T-helper 1 cell (primary cell): ENCODE data around the gene CTSE.
"Not testable (repeated sequence)": the region's sequence is repeated elsewhere in the genome, so short reads cannot be mapped to it uniquely, and the experiment has no call there.

Experiments
- DNase-seq, 5 donors: peaks; one replicate each; pipeline ENCODE4 v3.0.0-alpha.2; 2012 to 2020
- total RNA-seq, 4 donors: gene quantifications; one replicate each; lab custom pipeline; 2026; lab: John Stamatoyannopoulos, UW

Gene CTSE
- 0 reads per million in 4 donors for total RNA-seq

DNA sequence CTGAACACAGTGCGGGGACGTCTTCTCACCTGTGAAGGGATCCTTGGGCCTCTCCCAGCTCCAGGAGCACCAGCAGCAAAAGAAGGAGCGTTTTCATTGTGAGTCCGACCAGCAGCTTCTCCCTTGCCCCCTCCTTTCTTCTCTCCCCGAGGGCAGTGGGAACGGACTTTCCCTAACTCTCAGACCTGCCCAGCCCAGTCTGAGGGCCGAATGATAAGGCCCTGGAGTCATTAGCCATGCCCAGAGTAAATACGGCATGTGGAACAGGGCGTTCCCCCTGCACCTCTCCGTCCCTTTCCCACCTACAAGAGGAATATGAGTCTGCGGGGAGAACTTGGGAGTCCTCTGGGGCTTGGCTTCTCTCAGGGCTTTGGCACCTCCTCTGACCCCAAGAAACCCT, at the start of gene CTSE:
Gene CTSE (minus strand): TSS at position 201 of the 400 bp plus-strand sequence. CDS start 104 bp downstream, at position 97.
- no peak for DNase-seq

DNA sequence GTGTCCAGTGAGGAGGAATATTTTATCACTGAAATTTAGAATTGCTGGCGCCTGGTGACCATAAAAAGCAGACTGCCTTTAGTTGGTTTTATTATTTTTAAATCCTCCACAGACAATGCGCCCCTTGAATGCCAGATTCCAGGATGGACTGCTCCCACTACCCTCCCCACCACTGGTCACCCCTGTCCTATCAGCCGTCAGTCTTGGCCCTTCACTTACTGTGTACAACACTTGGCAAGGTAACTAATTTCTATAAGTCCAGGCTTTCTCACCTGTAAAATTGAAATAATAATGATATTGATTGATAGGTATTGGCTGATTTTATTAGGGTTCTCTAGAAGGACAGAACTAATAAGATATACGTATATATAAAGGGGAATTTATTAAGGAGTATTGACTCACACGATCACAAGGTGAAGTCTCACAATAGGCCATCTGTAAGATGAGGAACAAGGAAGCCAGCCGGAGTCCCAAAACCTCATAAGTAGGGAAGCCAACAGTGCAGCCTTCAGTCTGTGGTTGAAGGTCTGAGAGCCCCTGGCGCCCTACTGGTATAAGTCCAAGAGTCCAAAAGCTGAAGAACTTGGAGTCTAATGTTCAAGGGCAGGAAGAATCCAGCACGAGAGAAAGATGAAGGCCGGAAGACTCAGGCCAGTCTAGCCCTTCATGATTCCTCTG, 47.1 kb upstream of the CTSE start:
- DNase-seq, result no peak

- DNase-seq, result no peak
Measured at GRCh38 chr1:206068314-206068713, 44.6 kb upstream of the CTSE start.

- DNase-seq, result no peak
Measured at GRCh38 chr1:206067486-206068227, 44.0 kb upstream of the CTSE start.

DNA sequence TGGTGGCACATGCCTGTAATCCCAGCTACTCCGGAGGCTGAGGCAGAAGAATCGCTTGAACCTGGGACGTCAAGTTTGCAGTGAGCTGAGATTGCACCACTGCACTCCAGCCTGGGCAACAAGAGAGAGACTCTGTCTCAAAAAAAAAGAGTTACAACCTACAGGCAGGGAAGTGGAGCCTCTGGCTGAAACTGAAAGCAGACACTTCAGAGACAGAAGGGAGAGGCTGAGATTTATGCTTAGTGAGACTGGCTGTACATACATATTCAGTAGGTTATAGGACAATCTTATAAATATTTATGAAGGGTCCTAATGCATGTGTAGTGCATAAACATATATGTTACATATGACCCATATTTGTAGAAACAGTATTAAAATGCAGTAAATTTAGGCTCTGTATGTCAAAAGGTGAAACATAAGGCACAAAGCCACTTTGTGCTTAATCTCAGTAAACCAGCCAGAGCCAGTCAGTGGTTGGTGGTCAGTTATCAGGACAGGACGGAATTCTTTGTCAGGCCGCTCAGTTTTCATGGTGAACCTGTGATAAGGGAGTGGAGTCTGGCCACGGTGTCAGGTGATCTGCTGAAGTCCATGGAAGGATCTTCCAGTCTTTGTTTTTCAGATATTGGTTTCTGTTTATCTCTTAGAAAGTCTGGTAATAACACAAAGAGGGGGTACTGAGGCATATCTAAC, 42.9 kb upstream of the CTSE start:
- peak in 1 of 5 donors; percentile 52 for DNase-seq

DNA sequence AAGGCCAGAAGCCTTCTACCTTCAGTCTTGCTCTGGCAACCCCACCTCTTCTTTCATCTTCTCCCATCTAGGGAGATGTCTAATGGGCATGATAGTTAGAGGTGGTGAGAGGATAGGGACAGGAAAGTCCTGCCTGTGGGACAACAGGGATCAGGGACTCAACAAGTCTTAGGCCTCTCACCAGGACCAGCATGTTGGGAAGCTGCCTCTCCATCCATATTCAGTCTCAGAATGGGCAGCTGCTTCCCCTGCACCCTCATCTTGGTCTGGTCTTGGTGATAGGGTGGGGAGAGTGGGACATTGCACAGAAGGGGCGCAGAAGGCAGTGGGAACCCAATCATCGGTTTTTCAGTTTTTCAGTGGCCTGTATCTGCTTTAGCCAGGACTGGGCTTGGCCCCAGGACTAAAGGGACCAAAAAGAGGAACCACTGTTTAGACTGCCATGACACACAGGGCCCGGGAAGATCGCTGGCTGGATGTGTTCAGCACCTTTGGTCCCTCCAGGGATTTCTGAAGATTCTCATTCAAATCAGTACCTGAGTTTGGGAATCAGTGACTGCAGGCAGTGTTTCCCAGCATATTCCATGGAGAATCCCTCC, 42.0 kb upstream of the CTSE start:
- DNase-seq, result no peak

DNA sequence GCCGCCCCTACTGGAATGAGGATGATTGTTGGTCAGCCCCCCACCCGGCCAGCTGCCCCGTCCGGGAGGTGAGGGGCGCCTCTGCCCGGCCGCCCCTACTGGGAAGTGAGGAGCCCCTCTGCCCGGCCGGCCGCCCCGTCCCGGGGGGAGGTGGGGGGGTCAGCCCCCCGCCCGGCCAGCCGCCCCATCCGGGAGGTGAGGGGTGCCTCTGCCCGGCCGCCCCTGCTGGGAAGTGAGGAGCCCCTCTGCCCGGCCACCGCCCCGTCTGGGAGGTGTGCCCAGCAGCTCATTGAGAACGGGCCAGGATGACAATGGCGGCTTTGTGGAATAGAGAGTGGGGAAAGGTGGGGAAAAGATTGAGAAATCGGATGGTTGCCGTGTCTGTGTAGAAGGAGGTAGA, 40.8 kb upstream of the CTSE start:
- not testable (repeated sequence) for DNase-seq

- not testable (repeated sequence) for DNase-seq
Measured at GRCh38 chr1:206064001-206064400, 40.3 kb upstream of the CTSE start.

DNA sequence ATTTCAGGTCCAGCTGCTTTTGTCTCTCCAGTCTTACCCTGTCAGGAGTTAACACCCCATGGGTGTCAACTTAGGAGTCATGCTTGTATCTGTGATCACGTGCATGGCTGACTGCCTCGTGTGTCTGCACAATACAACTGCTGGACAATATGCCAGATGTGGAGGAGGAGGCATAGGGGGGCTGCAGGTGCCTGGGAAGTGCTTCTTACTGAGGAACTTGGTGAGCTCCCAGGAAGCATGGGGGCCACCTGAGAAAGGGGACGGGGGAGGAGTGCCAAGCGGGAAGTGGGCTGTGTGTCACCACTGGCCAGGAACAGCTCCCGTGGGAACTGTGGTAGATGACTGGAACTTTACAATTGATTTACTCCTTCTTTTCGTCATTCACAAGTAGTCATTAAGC, 38.8 kb upstream of the CTSE start:
- DNase-seq, result no peak

DNA sequence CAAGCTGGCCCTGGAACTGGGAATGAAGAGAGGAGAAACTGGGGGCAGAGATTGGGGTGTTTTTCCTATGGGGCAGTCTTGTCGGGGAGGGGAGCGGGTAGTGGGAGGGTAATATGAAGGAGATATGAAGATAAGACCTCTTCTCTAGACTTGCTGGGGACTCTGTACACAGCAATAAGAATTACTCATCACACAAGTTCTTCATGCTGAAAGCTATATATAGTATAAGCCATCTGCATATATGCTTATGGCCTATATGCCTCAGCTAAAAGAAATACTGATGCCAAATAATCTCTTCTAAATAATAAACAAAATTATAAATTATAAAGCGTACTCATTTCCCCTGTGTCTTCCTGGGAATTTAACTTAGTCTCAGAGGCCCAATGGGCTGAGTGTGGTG, 37.1 kb upstream of the CTSE start:
- DNase-seq, result no peak

DNA sequence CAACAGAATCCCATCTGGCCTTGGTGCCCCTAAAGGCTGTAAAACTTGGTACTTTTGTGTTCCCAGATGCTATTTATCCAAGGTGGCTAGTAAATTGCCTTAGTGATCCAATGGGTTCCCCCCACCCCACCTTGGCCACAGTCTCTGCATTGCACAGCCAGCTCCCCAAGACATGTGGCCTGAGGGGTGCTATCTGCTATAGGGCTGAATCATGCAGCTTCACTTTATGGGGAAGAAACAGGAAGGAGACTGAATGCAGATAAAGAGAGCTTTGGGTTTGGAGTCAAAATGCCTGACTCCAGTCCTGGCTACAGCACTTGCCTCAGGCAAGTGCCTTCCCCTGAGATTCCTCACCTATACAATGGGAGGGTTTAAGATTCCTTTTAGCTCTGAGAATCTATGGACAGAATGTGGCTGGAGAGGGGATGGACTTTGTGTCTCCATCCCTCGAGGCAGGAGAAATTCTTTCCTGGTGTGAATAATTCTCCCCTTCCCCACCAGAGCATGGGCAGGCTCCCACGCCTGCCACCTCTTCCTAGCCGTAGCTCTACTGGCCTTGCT, 35.7 kb upstream of the CTSE start:
- DNase-seq, result no peak

DNA sequence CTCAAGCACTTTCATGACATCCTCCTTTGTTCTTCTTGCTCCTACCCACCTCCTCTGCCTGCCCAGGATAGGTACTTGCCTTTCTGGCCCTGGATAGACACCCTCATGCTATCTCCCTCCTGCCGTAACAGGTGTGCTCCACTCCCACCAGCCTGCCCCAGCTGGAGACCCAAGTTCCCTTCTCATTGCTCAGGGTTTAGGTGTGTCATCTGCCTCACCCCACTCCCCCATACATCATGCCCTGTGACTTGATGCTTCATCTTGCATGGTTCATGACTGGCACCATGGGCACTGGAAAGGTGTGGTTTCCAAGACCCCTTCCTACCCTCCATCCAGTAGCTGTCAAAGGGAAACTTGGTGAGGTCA, 35.2 kb upstream of the CTSE start:
- DNase-seq, result no peak

DNA sequence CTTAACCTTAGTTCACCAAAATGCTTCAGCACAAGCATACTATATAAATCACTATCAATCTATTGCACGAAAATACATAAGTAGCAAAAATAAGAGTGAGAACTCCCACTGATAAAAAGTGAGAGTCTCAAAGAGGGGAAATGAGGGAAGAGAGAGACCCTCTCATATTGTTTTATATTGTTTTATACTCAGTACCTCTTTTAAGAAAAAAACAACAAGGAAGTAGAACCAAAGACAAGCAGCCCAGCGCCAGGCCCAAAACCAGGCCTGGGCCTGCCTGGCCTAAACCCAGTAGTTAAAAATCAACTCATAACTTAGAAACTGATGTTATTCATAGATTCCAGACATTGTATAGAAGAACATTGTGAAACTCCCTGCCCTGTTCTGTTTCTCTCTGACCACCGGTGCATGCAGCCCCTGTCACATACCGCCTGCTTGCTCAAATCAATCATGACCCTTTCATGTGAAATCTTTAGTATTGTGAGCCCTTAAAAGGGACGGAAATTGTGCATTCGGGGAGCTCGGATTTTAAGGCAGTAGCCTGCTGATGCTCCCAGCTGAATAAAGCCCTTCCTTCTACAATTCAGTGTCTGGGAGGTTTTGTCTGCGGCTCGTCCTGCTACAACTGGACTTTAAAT, 34.7 kb upstream of the CTSE start:
- DNase-seq, result not testable (repeated sequence)

- not testable (repeated sequence) for DNase-seq
Measured at GRCh38 chr1:206055639-206056323, 32.1 kb upstream of the CTSE start.

DNA sequence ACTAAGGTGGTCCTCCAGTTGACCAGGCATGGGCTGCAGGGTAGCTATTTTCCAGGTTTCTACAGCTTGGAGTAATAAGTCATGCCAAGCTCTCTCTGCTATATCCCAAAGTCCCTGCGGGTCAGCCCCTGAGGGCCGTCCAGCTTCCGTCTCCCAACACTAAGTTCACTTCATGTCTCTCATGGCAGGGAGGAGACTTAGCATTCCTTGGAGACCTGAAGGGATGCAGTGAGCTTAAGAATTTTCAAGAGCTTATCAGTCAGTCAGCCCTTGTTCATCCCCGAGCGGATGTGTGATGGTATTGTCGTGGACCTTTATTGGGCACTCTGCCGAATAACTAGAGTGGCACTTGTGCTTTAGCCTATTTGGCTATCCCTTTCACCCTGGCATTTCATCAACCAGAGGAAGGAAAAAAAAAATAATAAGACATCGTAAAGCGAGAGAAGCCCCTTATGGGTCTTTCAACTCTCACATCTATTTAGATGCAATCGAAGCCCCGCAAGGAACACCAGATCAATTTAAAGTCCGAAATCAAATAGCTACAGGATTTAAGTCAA, 31.5 kb upstream of the CTSE start:
- DNase-seq, result not testable (repeated sequence)

DNA sequence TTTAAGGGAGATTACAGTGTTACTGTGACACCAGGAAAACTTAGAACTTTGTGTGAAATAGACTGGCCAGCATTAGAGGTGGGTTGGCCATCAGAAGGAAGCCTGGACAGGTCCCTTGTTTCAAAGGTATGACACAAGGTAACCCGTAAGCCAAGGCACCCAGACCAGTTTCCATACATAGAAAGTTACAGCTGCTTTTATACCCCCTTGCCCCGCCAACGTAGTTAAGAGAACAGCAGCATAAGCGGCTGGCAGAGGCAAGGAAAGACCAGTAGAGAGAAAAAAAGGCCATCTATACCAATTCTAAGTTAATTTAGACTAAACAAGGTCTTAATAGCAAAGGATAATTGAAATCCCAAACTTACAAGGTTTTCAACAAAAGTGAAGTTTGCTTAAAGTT, 29.9 kb upstream of the CTSE start:
- DNase-seq, result not testable (repeated sequence)

DNA sequence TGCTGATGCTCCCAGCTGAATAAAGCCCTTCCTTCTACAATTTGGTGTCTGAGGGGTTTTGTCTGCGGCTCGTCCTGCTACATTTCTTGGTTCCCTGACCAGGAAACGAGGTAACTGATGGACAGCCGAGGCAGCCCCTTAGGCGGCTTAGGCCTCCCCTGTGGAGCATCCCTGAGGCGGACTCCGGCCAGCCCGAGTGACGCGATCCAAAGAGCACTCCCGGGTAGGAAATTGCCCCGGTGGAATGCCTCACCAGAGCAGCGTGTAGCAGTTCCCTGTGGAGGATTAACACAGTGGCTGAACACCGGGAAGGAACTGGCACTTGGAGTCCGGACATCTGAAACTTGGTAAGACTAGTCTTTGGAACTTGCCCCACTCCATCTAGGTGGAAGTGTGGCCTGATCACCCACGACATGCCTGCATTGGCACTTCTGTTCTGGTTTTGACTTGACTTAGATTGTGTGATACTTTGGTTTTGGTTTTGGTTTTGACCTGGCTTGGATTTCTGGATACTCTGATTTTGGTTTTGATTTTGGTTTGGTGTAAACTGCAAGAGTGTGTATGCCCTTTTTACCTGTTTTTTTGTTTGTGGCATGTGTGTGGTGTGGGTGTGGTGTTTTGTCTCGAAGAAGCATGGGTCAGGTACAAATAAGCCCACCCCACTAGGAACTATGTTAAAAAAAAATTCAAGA, 29.4 kb upstream of the CTSE start, which contains the start of gene RHEX:
Gene RHEX (plus strand): TSS at position 255 of the 692 bp plus-strand sequence. CDS start 44,656 bp downstream, outside the sequence.
- DNase-seq, result peak in 1 of 5 donors; percentile 65

GRCh38 chr1:206052231-206052865, 28.7 kb upstream of the CTSE start:
- not testable (repeated sequence) for DNase-seq

- peak in 3 of 5 donors; percentile 13 to 78 (median 17) for DNase-seq
Measured at GRCh38 chr1:206050655-206051235, 27.1 kb upstream of the CTSE start.
